ENCODE results near the gene CSTB. TPM values are rescaled to one million over a fixed set of nuclear protein-coding genes. Genes with fewer than 3 reads are reported as not detected.

Gene CSTB
- total and polyA plus RNA-seq, 2 of the 8 experiments (the other 6 are each of a cell fraction or from before 2014, with no cell fraction given), result 53.8 to 64.1 TPM

DNA sequence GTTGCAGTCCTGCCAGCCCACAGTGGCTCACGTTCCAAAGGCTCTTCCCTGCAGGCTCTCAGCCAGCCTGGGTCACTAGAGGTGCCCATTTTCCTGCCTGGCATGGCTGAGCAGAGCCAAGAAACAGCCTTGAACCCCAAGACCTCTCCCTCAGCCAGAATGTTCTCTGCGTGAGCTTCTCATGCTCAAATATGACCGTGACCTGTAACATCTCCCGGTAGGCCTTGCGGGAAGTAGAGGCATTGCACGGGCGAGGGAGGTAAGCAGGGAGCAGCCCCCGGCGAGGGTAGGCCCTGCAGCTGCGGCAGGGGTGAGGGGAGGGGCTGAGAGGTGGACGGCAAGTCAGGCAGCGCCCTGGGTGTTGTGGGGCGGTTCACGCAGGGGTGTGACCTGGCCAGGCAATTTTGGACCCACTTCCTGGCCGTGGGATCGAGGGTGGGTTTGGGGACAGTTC lies 33.3 kb upstream of the CSTB start (continued):
- TF ChIP-seq, protein P1, sequence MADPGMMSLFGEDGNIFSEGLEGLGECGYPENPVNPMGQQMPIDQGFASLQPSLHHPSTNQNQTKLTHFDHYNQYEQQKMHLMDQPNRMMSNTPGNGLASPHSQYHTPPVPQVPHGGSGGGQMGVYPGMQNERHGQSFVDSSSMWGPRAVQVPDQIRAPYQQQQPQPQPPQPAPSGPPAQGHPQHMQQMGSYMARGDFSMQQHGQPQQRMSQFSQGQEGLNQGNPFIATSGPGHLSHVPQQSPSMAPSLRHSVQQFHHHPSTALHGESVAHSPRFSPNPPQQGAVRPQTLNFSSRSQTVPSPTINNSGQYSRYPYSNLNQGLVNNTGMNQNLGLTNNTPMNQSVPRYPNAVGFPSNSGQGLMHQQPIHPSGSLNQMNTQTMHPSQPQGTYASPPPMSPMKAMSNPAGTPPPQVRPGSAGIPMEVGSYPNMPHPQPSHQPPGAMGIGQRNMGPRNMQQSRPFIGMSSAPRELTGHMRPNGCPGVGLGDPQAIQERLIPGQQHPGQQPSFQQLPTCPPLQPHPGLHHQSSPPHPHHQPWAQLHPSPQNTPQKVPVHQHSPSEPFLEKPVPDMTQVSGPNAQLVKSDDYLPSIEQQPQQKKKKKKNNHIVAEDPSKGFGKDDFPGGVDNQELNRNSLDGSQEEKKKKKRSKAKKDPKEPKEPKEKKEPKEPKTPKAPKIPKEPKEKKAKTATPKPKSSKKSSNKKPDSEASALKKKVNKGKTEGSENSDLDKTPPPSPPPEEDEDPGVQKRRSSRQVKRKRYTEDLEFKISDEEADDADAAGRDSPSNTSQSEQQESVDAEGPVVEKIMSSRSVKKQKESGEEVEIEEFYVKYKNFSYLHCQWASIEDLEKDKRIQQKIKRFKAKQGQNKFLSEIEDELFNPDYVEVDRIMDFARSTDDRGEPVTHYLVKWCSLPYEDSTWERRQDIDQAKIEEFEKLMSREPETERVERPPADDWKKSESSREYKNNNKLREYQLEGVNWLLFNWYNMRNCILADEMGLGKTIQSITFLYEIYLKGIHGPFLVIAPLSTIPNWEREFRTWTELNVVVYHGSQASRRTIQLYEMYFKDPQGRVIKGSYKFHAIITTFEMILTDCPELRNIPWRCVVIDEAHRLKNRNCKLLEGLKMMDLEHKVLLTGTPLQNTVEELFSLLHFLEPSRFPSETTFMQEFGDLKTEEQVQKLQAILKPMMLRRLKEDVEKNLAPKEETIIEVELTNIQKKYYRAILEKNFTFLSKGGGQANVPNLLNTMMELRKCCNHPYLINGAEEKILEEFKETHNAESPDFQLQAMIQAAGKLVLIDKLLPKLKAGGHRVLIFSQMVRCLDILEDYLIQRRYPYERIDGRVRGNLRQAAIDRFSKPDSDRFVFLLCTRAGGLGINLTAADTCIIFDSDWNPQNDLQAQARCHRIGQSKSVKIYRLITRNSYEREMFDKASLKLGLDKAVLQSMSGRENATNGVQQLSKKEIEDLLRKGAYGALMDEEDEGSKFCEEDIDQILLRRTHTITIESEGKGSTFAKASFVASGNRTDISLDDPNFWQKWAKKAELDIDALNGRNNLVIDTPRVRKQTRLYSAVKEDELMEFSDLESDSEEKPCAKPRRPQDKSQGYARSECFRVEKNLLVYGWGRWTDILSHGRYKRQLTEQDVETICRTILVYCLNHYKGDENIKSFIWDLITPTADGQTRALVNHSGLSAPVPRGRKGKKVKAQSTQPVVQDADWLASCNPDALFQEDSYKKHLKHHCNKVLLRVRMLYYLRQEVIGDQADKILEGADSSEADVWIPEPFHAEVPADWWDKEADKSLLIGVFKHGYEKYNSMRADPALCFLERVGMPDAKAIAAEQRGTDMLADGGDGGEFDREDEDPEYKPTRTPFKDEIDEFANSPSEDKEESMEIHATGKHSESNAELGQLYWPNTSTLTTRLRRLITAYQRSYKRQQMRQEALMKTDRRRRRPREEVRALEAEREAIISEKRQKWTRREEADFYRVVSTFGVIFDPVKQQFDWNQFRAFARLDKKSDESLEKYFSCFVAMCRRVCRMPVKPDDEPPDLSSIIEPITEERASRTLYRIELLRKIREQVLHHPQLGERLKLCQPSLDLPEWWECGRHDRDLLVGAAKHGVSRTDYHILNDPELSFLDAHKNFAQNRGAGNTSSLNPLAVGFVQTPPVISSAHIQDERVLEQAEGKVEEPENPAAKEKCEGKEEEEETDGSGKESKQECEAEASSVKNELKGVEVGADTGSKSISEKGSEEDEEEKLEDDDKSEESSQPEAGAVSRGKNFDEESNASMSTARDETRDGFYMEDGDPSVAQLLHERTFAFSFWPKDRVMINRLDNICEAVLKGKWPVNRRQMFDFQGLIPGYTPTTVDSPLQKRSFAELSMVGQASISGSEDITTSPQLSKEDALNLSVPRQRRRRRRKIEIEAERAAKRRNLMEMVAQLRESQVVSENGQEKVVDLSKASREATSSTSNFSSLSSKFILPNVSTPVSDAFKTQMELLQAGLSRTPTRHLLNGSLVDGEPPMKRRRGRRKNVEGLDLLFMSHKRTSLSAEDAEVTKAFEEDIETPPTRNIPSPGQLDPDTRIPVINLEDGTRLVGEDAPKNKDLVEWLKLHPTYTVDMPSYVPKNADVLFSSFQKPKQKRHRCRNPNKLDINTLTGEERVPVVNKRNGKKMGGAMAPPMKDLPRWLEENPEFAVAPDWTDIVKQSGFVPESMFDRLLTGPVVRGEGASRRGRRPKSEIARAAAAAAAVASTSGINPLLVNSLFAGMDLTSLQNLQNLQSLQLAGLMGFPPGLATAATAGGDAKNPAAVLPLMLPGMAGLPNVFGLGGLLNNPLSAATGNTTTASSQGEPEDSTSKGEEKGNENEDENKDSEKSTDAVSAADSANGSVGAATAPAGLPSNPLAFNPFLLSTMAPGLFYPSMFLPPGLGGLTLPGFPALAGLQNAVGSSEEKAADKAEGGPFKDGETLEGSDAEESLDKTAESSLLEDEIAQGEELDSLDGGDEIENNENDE (IDR thresholded peaks at IDR 0.05; ENCODE audit: insufficient replicate concordance, low read length), result no peak
- TF ChIP-seq POLR2AphosphoS5 (IDR thresholded peaks at IDR 0.05; ENCODE audit: low read depth, low read length) (no peak), RXRA (IDR thresholded peaks at IDR 0.05; ENCODE audit: insufficient read depth, low read depth, low read length) (no peak), HDAC2 (IDR thresholded peaks at IDR 0.05; ENCODE audit: borderline replicate concordance in 1 of 2, low read depth in 2 of 2, low read length in 2 of 2) (no peak), CHD2 (IDR thresholded peaks at IDR 0.05; ENCODE audit: low read length) (no peak), SUZ12 (IDR thresholded peaks at IDR 0.05; ENCODE audit: low read length) (no peak), SAP30 (IDR thresholded peaks at IDR 0.05; ENCODE audit: insufficient read depth, insufficient replicate concordance, low read length) (no peak), EGR1 (IDR thresholded peaks at IDR 0.05; ENCODE audit: borderline replicate concordance, low read depth, low read length) (no peak), BACH1 (IDR thresholded peaks at IDR 0.05; ENCODE audit: low read length) (no peak), RBBP5 (IDR thresholded peaks at IDR 0.05; ENCODE audit: borderline replicate concordance, low read depth, low read length) (no peak), TAF1 (IDR thresholded peaks at IDR 0.05; ENCODE audit: low read depth, low read length) (no peak), MAFK (IDR thresholded peaks at IDR 0.05; ENCODE audit: low read depth, low read length) (no peak)
